K562 (cell line): ENCODE results near the gene SERGEF. TPM values are rescaled to one million over a fixed set of nuclear protein-coding genes. Genes with fewer than 3 reads are reported as not detected.

Source experiments
- CHD2 ChIP-seq: IDR thresholded peaks from 2 replicates; pipeline ENCODE4 v1.6.1; 2011; ENCODE audit warnings: low read depth, low read length
- ZNF507 ChIP-seq: conservative IDR thresholded peaks from 2 replicates; pipeline ENCODE4 v1.6.1; 2017; ENCODE audit warnings: missing genetic modification characterization, missing compliant biosample characterization
- polyA plus RNA-seq, 8 experiments: library from polyadenylated mRNA; depleted of rRNA in 4 of 8; stranded (reverse) in 5 of 8; unstranded in 3 of 8; fragments of >200 nt; fragmentation: Nextera tagmentation in 2 of 8; fragmentation: Illumina TruSeq in 1 of 8; extraction: Ambion mirVana in 2 of 8; extraction: Trizol in 1 of 8; gene quantifications; 2 replicates each; pipeline versions ENCODE4 v1.2.1 to v1.2.3, GENCODE V29; 2011 to 2014; ENCODE audit warnings: inconsistent platforms in 1 of 8, missing spikeins in 1 of 8
- total RNA-seq, 7 experiments: library from RNA; depleted of rRNA in 6 of 7; stranded (reverse); fragments of >200 nt in 6 of 7; fragmentation: Illumina TruSeq in 2 of 7; extraction: Trizol in 2 of 7; gene quantifications; 2 replicates each; pipeline versions ENCODE4 v1.2.1 to v1.2.3, GENCODE V29; 2011 to 2021; ENCODE audit warnings: low replicate concordance in 1 of 7
- TF ChIP-seq, protein P1 (sequence below): fragments of 250-450 bp; sonication (Bioruptor Pico); IDR thresholded peaks from 2 replicates; pipeline ENCODE4 v1.5.0; 2021; ENCODE audit warnings: mild to moderate bottlenecking, borderline replicate concordance
- TF ChIP-seq, protein P2 (sequence below): sonication (generic); formaldehyde crosslinking; IDR thresholded peaks from 2 replicates; pipeline ENCODE4 v1.8.0; 2022; ENCODE audit warnings: mild to moderate bottlenecking, missing genetic modification reagents

The SERGEF gene
- total and polyA plus RNA-seq, 9 of the 15 experiments (the other 6 are each of a cell fraction or from before 2014, with no cell fraction given), result 10.2 to 28.0 (median 19.9) TPM

DNA sequence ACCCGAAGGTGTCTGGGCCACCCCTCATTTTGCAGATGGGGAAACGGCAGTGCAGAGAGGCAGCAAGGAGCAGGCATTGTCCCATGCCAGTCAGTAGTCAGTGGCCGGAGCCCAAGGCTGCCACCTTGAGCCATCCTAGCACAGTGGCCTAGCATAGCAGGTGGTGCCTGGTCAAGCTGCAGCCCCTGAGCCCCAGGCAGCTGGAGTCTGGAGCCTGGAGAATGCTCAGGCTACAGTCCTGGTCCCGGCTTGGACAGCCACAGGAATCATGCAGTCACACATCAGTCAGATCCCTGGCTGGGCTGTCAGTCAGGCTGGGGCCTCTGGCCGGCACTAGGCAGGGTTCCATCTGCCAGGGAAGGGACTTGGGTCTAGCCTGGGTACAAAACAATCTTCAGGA is 259.7 kb downstream of the SERGEF start (continued):
- TF ChIP-seq, protein P1, sequence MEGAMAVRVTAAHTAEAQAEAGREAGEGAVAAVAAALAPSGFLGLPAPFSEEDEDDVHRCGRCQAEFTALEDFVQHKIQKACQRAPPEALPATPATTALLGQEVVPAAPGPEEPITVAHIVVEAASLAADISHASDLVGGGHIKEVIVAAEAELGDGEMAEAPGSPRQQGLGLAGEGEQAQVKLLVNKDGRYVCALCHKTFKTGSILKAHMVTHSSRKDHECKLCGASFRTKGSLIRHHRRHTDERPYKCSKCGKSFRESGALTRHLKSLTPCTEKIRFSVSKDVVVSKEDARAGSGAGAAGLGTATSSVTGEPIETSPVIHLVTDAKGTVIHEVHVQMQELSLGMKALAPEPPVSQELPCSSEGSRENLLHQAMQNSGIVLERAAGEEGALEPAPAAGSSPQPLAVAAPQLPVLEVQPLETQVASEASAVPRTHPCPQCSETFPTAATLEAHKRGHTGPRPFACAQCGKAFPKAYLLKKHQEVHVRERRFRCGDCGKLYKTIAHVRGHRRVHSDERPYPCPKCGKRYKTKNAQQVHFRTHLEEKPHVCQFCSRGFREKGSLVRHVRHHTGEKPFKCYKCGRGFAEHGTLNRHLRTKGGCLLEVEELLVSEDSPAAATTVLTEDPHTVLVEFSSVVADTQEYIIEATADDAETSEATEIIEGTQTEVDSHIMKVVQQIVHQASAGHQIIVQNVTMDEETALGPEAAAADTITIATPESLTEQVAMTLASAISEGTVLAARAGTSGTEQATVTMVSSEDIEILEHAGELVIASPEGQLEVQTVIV, result no peak
- TF ChIP-seq ZNF507 (tag) (no peak), CHD2 (no peak)
- TF ChIP-seq, protein P2, sequence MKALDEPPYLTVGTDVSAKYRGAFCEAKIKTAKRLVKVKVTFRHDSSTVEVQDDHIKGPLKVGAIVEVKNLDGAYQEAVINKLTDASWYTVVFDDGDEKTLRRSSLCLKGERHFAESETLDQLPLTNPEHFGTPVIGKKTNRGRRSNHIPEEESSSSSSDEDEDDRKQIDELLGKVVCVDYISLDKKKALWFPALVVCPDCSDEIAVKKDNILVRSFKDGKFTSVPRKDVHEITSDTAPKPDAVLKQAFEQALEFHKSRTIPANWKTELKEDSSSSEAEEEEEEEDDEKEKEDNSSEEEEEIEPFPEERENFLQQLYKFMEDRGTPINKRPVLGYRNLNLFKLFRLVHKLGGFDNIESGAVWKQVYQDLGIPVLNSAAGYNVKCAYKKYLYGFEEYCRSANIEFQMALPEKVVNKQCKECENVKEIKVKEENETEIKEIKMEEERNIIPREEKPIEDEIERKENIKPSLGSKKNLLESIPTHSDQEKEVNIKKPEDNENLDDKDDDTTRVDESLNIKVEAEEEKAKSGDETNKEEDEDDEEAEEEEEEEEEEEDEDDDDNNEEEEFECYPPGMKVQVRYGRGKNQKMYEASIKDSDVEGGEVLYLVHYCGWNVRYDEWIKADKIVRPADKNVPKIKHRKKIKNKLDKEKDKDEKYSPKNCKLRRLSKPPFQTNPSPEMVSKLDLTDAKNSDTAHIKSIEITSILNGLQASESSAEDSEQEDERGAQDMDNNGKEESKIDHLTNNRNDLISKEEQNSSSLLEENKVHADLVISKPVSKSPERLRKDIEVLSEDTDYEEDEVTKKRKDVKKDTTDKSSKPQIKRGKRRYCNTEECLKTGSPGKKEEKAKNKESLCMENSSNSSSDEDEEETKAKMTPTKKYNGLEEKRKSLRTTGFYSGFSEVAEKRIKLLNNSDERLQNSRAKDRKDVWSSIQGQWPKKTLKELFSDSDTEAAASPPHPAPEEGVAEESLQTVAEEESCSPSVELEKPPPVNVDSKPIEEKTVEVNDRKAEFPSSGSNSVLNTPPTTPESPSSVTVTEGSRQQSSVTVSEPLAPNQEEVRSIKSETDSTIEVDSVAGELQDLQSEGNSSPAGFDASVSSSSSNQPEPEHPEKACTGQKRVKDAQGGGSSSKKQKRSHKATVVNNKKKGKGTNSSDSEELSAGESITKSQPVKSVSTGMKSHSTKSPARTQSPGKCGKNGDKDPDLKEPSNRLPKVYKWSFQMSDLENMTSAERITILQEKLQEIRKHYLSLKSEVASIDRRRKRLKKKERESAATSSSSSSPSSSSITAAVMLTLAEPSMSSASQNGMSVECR (CRISPR knock-in tag), result no peak
